ENCODE results near the gene ERLIN1. TPM values are rescaled to one million over a fixed set of nuclear protein-coding genes. Genes with fewer than 3 reads are reported as not detected.

The ERLIN1 gene
- polyA plus RNA-seq, 3 donors = 10.9 to 22.7 (median 11.2) TPM

- WGBS, 3 donors = 92 to 96% (median 95%) methylated on average over 13 of the region's 13 CpGs
- H3K27ac ChIP-seq (ENCODE audit: low read depth, low read length) = no peak overlapping the region
These were observed 71.4 kb downstream of the ERLIN1 start for GRCh38 chr10:100114460-100114859.

GRCh38 chr10:100109670-100110069 is 76.2 kb downstream of the ERLIN1 start:
- 32 to 51% (median 43%) methylated on average over 3 of the region's 3 CpGs for WGBS, 3 donors
- H3K27ac ChIP-seq (ENCODE audit: low read depth, low read length) = no peak overlapping the region

- no peak overlapping the region for H3K27ac ChIP-seq (ENCODE audit: low read depth, low read length)
- WGBS, 3 donors = 77 to 84% (median 80%) methylated on average over 11 of the region's 11 CpGs
These were observed 79.0 kb downstream of the ERLIN1 start for GRCh38 chr10:100106865-100107264.

GRCh38 chr10:100104300-100104699 is 81.5 kb downstream of the ERLIN1 start:
- WGBS, 3 donors = 80 to 83% (median 81%) methylated on average over 5 of the region's 5 CpGs

GRCh38 chr10:100103581-100103980 is 82.2 kb downstream of the ERLIN1 start:
- no peak overlapping the region for H3K27ac ChIP-seq (ENCODE audit: low read depth, low read length)
- WGBS, 3 donors = 68 to 72% (median 72%) methylated on average over 5 of the region's 5 CpGs

More at GRCh38 chr10:100104300-100104699, 81.5 kb downstream of the ERLIN1 start:
- no peak overlapping the region for H3K27ac ChIP-seq (ENCODE audit: low read depth, low read length)

- no peak overlapping the region for H3K27ac ChIP-seq (ENCODE audit: low read depth, low read length)
- WGBS, 3 donors = 41 to 70% (median 57%) methylated on average over 6 of the region's 6 CpGs
These were observed 84.4 kb downstream of the ERLIN1 start for GRCh38 chr10:100101192-100102076.

GRCh38 chr10:100100651-100101184 is 85.1 kb downstream of the ERLIN1 start:
- 31 to 47% (median 42%) methylated on average over 6 of the region's 6 CpGs for WGBS, 3 donors

More at GRCh38 chr10:100100651-100101184, 85.1 kb downstream of the ERLIN1 start:
- H3K27ac ChIP-seq (ENCODE audit: low read depth, low read length) = no peak overlapping the region

Other genes starting within 250 kb of the ERLIN1 start
- gene DNMBP, start 176.1 kb downstream of the ERLIN1 start, polyA plus RNA-seq = 10 to 100 TPM; 11.2 to 12.6 (median 11.3) TPM
- gene CPN1, start 104.2 kb downstream of the ERLIN1 start, polyA plus RNA-seq = not detected
- gene CHUK, start 43.6 kb upstream of the ERLIN1 start, polyA plus RNA-seq = 10 to 100 TPM in 2 of 3 donors, 1 to 10 TPM in 1; 4.7 to 16.2 (median 13.6) TPM
- 10 to 100 TPM in 2 of 3 donors, 1 to 10 TPM in 1; 9.7 to 16.3 (median 14.7) TPM for gene CWF19L1, start 81.6 kb upstream of the ERLIN1 start, polyA plus RNA-seq
- 10 to 100 TPM; 18.4 to 53.8 (median 30.4) TPM for gene BLOC1S2, start 100.7 kb upstream of the ERLIN1 start, polyA plus RNA-seq
- under 1 TPM in 1 of 3 donors, not detected in 2; 0.34 TPM for gene PKD2L1, start 144.2 kb upstream of the ERLIN1 start, polyA plus RNA-seq
- gene SCD, start 161.2 kb upstream of the ERLIN1 start, polyA plus RNA-seq = 100 to 1,000 TPM; 132 to 934 (median 391) TPM

All from adipose tissue (tissue), 3 donors.